Smooth muscle cell (in vitro differentiated cells): ENCODE results near the gene ADGRB2. TPM values are rescaled to one million over a fixed set of nuclear protein-coding genes. Genes with fewer than 3 reads are reported as not detected.
A peak's percentile ranks its signal among the peaks of the same experiment; 100 is the strongest.

Source experiments
- DNase-seq: peaks from one replicate; lab custom pipeline; 2025; ENCODE audit not compliant: unreplicated experiment; lab: John Stamatoyannopoulos, UW
- H2AFZ ChIP-seq: fragments of 200-600 bp; sonication (generic); 2 replicates; pipeline ENCODE4 v1.6.0; 2016; ENCODE audit warnings: antibody characterized with exemption, low read depth, mild to moderate bottlenecking
- H3F3A ChIP-seq: fragments of 200-600 bp; sonication (generic); 2 replicates; pipeline ENCODE4 v1.6.0; 2017; ENCODE audit warnings: antibody characterized with exemption, low read depth
- H3K27ac ChIP-seq: fragments of 200-600 bp; sonication (generic); 2 replicates; pipeline ENCODE4 v1.5.1; 2016; ENCODE audit warnings: low read depth, mild to moderate bottlenecking
- H3K27me3 ChIP-seq: fragments of 200-600 bp; sonication (generic); 2 replicates; pipeline ENCODE4 v1.6.1; 2016; ENCODE audit warnings: low read depth, mild to moderate bottlenecking
- H3K36me3 ChIP-seq: fragments of 200-600 bp; sonication (generic); 2 replicates; pipeline ENCODE4 v1.5.1; 2016; ENCODE audit warnings: low read depth
- H3K4me1 ChIP-seq: fragments of 200-600 bp; sonication (generic); 2 replicates; pipeline ENCODE4 v1.5.1; 2016; ENCODE audit warnings: low read depth
- H3K4me2 ChIP-seq: fragments of 200-600 bp; sonication (generic); 2 replicates; pipeline ENCODE4 v1.6.0; 2016; ENCODE audit warnings: mild to moderate bottlenecking
- H3K4me3 ChIP-seq: fragments of 200-600 bp; sonication (generic); 2 replicates; pipeline ENCODE4 v1.5.1; 2016; ENCODE audit warnings: mild to moderate bottlenecking
- H3K79me2 ChIP-seq: fragments of 200-600 bp; sonication (generic); 2 replicates; pipeline ENCODE4 v1.6.0; 2016; ENCODE audit warnings: low read depth, mild to moderate bottlenecking
- H3K9ac ChIP-seq: fragments of 200-600 bp; sonication (generic); 2 replicates; pipeline ENCODE4 v1.6.0; 2016; ENCODE audit warnings: low read depth
- H3K9me3 ChIP-seq: fragments of 200-600 bp; sonication (generic); replicated peaks from 2 replicates; pipeline ENCODE4 v1.5.1; 2016; ENCODE audit warnings: low read depth
- H4K20me1 ChIP-seq: fragments of 200-600 bp; sonication (generic); 2 replicates; pipeline ENCODE4 v1.6.0; 2016; ENCODE audit warnings: low read depth
- CTCF ChIP-seq: fragments of 200-600 bp; sonication (generic); IDR thresholded peaks from 2 replicates; pipeline ENCODE4 v1.5.1; 2017; ENCODE audit warnings: borderline replicate concordance, mild to moderate bottlenecking, antibody characterized with exemption; ENCODE audit not compliant: insufficient read depth, poor library complexity, severe bottlenecking
- WGBS: methylation state at CpG from one replicate; pipeline ENCODE4 v1.1.7; 2016; ENCODE audit warnings: low lambda C conversion rate; 5-methylcytosine and 5-hydroxymethylcytosine counted together
- polyA plus RNA-seq: library from polyadenylated mRNA; unstranded; fragments of >200 nt; fragmentation: Nextera tagmentation; extraction: Ambion mirVana; gene quantifications from 2 replicates; pipeline ENCODE4 v1.2.1, GENCODE V29; 2016
- total RNA-seq: library from RNA; depleted of rRNA; stranded (reverse); fragments of >200 nt; gene quantifications from 2 replicates; pipeline ENCODE4 v1.2.3, GENCODE V29; 2014

The ADGRB2 gene
- total and polyA plus RNA-seq, 2 experiments from 2014 or later: 8.8 to 9.4 TPM

- Histone ChIP-seq H3K4me1 (peaks cover 15% of the 10 kb centered on the region), H3K9me3 (no peaks in the 10 kb centered on the region), H3K4me2 (no peak overlapping the region), H3K79me2 (no peaks in the 10 kb centered on the region), H3K9ac (no peak overlapping the region), H2AFZ (no peak overlapping the region), H3K4me3 (no peak overlapping the region), H3K27ac (no peak overlapping the region), H3K27me3 (no peaks in the 10 kb centered on the region), H4K20me1 (peaks cover 20% of the 10 kb centered on the region), H3K36me3 (no peaks in the 10 kb centered on the region), H3F3A (no peaks in the 10 kb centered on the region)
- peak; percentile 63 for TF ChIP-seq CTCF
- whole genome bisulfite sequencing: 58% methylated on average over 4 of the region's 4 CpGs
- DNase-seq: no peak
Measured at GRCh38 chr1:31745096-31745945, 18.8 kb downstream of the ADGRB2 start.

DNA sequence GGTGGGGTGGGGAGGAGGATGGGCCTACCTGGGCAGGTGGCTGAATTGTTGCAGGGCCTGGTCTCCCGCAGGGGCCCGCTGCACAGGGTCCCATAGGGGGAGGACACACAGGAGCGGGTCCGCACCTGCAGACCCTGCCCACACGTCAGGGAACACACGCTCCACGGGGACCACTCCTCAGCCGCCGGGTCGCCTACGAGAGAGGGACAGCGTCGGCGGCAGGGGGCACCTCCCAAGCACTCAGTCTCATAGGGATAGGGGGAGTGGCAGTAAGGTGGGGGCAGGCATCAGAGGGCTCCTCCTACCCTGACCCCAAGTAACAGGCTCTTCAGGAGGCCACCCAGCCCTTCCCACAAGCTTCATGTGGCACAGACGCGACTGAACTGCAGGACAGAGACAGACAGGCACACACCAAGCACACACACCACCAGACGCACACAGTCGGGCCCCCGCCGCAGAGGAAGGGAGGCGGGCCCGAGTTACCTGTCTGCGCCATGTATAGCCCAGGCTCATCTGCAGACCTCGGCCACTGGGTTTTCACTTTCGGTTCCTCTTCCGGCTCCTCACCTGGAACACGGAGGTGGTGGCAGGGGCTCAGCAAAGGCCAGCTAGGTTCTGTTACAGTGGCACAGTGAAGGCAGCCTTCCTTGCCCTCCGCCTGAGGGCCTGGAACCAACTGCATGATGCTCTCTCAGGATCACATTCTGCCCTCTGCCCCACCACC, 19.8 kb downstream of the ADGRB2 start:
- H3K4me3 ChIP-seq: no peak overlapping the region
- H4K20me1 ChIP-seq: peaks cover 20% of the 10 kb centered on the region
- peaks cover 15% of the 10 kb centered on the region for H3K4me1 ChIP-seq
- no peaks in the 10 kb centered on the region for H3K79me2 ChIP-seq
- H3K27ac ChIP-seq: no peak overlapping the region
- H3K4me2 ChIP-seq: no peak overlapping the region
- no peak for TF ChIP-seq CTCF
- H3K36me3 ChIP-seq: no peaks in the 10 kb centered on the region
- no peak overlapping the region for H2AFZ ChIP-seq
- no peak overlapping the region for H3K9ac ChIP-seq
- H3K9me3 ChIP-seq: no peaks in the 10 kb centered on the region
- no peaks in the 10 kb centered on the region for H3F3A ChIP-seq
- DNase-seq: no peak
- WGBS: 95% methylated on average over 28 of the region's 28 CpGs
- H3K27me3 ChIP-seq: no peaks in the 10 kb centered on the region

DNA sequence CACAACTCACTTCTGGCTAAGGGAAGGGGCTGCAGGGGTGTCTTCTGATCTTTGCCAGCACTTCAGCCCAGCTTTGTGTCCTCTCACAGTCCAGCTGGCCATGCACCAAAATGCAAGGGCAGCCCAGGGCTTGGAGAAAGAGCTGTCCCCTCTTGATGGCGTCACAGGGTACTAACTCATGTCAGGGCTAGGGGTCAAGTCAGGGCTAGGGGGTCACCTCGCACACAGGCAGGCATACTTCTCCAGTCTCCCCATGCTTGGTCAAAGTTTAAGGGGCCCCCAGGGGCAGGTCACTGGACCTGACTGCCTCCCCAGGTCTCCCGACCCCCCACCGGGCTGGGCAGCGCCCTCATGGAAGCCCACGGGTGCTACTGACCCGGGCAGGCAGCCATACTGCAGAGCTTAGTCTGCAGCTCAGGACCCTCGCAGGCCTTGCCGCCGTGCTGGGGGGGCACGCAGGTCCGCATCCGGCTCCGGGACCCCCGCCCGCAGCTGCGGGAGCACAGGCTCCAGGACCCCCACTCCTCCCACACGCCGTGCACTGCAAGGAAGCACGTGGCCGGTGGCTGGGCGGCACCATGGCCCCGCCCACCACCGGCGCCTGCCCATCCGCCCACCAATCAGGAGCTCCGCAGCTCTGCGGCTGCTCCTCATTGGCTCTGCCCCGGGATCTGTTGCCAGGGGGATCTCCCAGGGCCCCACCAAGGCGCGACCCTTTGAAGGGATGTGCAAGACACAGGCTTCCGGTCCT, 21.5 kb downstream of the ADGRB2 start:
- Histone ChIP-seq H3K36me3 (no peaks in the 10 kb centered on the region), H3K4me3 (no peak overlapping the region), H3K27me3 (no peaks in the 10 kb centered on the region), H3K9ac (no peak overlapping the region), H3K9me3 (no peaks in the 10 kb centered on the region), H4K20me1 (peaks cover 14% of the 10 kb centered on the region), H3K4me2 (no peak overlapping the region), H2AFZ (no peak overlapping the region), H3K4me1 (peaks cover 7% of the 10 kb centered on the region), H3F3A (no peaks in the 10 kb centered on the region), H3K79me2 (no peaks in the 10 kb centered on the region), H3K27ac (no peak overlapping the region)
- WGBS: 98% methylated on average over 25 of the region's 32 CpGs
- DNase-seq: no peak
- TF ChIP-seq CTCF: no peak
